ENCODE measurements around the gene CEP97.
"Not testable (repeated sequence)": the region's sequence is repeated elsewhere in the genome, so short reads cannot be mapped to it uniquely, and the experiment has no call there.

- peak in 3 of 4 experiments; percentile 11 to 36 (median 25) for TF ChIP-seq CTCF (IDR thresholded peaks at IDR 0.05)
- not testable (repeated sequence) for TF ChIP-seq POLR2A (IDR thresholded peaks at IDR 0.05)
Measured at GRCh38 chr3:101693540-101693939, 30.9 kb upstream of the CEP97 start.

All from uterus (tissue), 2 donors.